Parathyroid adenoma (tissue), 2 donors: ENCODE results near the gene DUSP15.
A peak's percentile ranks its signal among the peaks of the same experiment; 100 is the strongest.

Source experiments
- H2AFZ ChIP-seq: fragments of 300-600 bp; sonication (generic); one replicate; pipeline ENCODE4 v1.7.0; 2017; ENCODE audit warnings: antibody characterized with exemption, mild to moderate bottlenecking
- H3K27ac ChIP-seq: fragments of 300-600 bp; sonication (generic); one replicate; pipeline ENCODE4 v1.7.0; 2017
- H3K27me3 ChIP-seq: fragments of 300-600 bp; sonication (generic); one replicate; pipeline ENCODE4 v1.7.0; 2017; ENCODE audit warnings: low read length; ENCODE audit not compliant: control insufficient read depth, insufficient read depth
- H3K36me3 ChIP-seq: fragments of 300-600 bp; sonication (generic); one replicate; pipeline ENCODE4 v1.7.0; 2017; ENCODE audit warnings: low read length; ENCODE audit not compliant: control insufficient read depth, insufficient read depth
- H3K4me1 ChIP-seq: fragments of 300-600 bp; sonication (generic); one replicate; pipeline ENCODE4 v1.7.0; 2017; ENCODE audit warnings: control low read depth
- H3K4me2 ChIP-seq: fragments of 300-600 bp; sonication (generic); one replicate; pipeline ENCODE4 v1.7.0; 2017; ENCODE audit warnings: low read length
- H3K4me3 ChIP-seq: fragments of 300-600 bp; sonication (generic); one replicate; pipeline ENCODE4 v1.7.0; 2017; ENCODE audit warnings: low read depth, low read length
- H3K79me2 ChIP-seq: fragments of 300-600 bp; sonication (generic); one replicate; pipeline ENCODE4 v1.7.0; 2017; ENCODE audit warnings: control low read depth
- H3K9ac ChIP-seq: fragments of 300-600 bp; sonication (generic); one replicate; pipeline ENCODE4 v1.7.0; 2017; ENCODE audit warnings: mild to moderate bottlenecking
- H3K9me3 ChIP-seq: fragments of 300-600 bp; sonication (generic); one replicate; pipeline ENCODE4 v1.7.0; 2017; ENCODE audit warnings: low read length; ENCODE audit not compliant: control insufficient read depth
- CTCF ChIP-seq: fragments of 300-600 bp; sonication (generic); IDR thresholded peaks from one replicate; pipeline ENCODE4 v1.7.0; 2017; ENCODE audit warnings: antibody characterized with exemption, mild to moderate bottlenecking
- donor health status: primary hyperparathyroidism.

DUSP15 gene

GRCh38 chr20:31846793-31847138 is 23.6 kb downstream of the DUSP15 start:
- Histone ChIP-seq H3K36me3 (no peaks in the 10 kb centered on the region), H3K4me1 (peaks cover 22% of the 10 kb centered on the region), H3K4me2 (no peak overlapping the region), H2AFZ (no peak overlapping the region), H3K4me3 (no peak overlapping the region), H3K9ac (no peak overlapping the region), H3K27ac (no peak overlapping the region), H3K27me3 (no peaks in the 10 kb centered on the region), H3K9me3 (no peaks in the 10 kb centered on the region), H3K79me2 (no peaks in the 10 kb centered on the region)
- no peak for TF ChIP-seq CTCF

- Histone ChIP-seq H3K27me3 (no peaks in the 10 kb centered on the region), H3K79me2 (no peaks in the 10 kb centered on the region), H3K36me3 (no peaks in the 10 kb centered on the region), H3K4me3 (no peak within 1 kb of the TSS), H3K4me1 (peaks cover 8% of the 10 kb centered on the region), H2AFZ (peak within 1 kb of the TSS; percentile 31), H3K27ac (peak within 1 kb of the TSS; percentile 4), H3K4me2 (no peak within 1 kb of the TSS), H3K9ac (no peak within 1 kb of the TSS), H3K9me3 (no peaks in the 10 kb centered on the region)
- TF ChIP-seq CTCF: no peak
Measured at GRCh38 chr20:31845300-31845863, 24.9 kb downstream of the DUSP15 start, which contains the start of gene FOXS1. Gene FOXS1, minus strand, starts transcription at chr20:31845604. Its CDS starts 62 bp downstream, at chr20:31845542.

GRCh38 chr20:31844737-31845299 is 25.5 kb downstream of the DUSP15 start:
- no peak overlapping the region for H3K4me3 ChIP-seq
- no peaks in the 10 kb centered on the region for H3K79me2 ChIP-seq
- no peak for TF ChIP-seq CTCF
- no peak overlapping the region for H3K4me2 ChIP-seq
- no peak overlapping the region for H3K9ac ChIP-seq
- H3K27me3 ChIP-seq: no peaks in the 10 kb centered on the region
- no peaks in the 10 kb centered on the region for H3K36me3 ChIP-seq
- H3K9me3 ChIP-seq: no peaks in the 10 kb centered on the region
- H3K4me1 ChIP-seq: peaks cover 3% of the 10 kb centered on the region
- no peak overlapping the region for H3K27ac ChIP-seq
- H2AFZ ChIP-seq: no peak overlapping the region

GRCh38 chr20:31843881-31844280 is 26.4 kb downstream of the DUSP15 start:
- Histone ChIP-seq H3K36me3 (no peaks in the 10 kb centered on the region), H3K4me2 (no peak overlapping the region), H3K9me3 (no peaks in the 10 kb centered on the region), H3K9ac (no peak overlapping the region), H3K27ac (no peak overlapping the region), H3K27me3 (no peaks in the 10 kb centered on the region), H3K4me1 (peaks cover 2% of the 10 kb centered on the region), H3K79me2 (no peaks in the 10 kb centered on the region), H2AFZ (no peak overlapping the region), H3K4me3 (no peak overlapping the region)
- TF ChIP-seq CTCF: no peak

GRCh38 chr20:31843288-31843687 is 27.0 kb downstream of the DUSP15 start:
- Histone ChIP-seq H3K4me2 (no peak overlapping the region), H2AFZ (no peak overlapping the region), H3K27me3 (no peaks in the 10 kb centered on the region), H3K9ac (no peak overlapping the region), H3K4me3 (no peak overlapping the region), H3K79me2 (no peaks in the 10 kb centered on the region), H3K9me3 (no peaks in the 10 kb centered on the region), H3K27ac (no peak overlapping the region), H3K4me1 (peaks cover 6% of the 10 kb centered on the region), H3K36me3 (no peaks in the 10 kb centered on the region)
- no peak for TF ChIP-seq CTCF
